CD1c-positive myeloid dendritic cell (primary cell): ENCODE data around the gene NAT16.

ENCODE experiments used
- DNase-seq: peaks from one replicate; pipeline ENCODE4 v3.0.0-alpha.2; 2016; ENCODE audit errors: extremely low spot score

Gene NAT16

GRCh38 chr7:101180130-101180755, at the start of gene NAT16:
Gene NAT16, minus strand, starts transcription at chr7:101180293. Its CDS starts 5,486 bp downstream, at chr7:101174807.
- DNase-seq = no peak

GRCh38 chr7:101226721-101227120, 46.6 kb upstream of the NAT16 start:
- no peak for DNase-seq

- no peak for DNase-seq
Observed at GRCh38 chr7:101225650-101226049, 45.6 kb upstream of the NAT16 start.

GRCh38 chr7:101223528-101223927, 43.4 kb upstream of the NAT16 start:
- DNase-seq = no peak

- DNase-seq = no peak
Observed at GRCh38 chr7:101222275-101222830, 42.3 kb upstream of the NAT16 start.

- DNase-seq = no peak
Observed at GRCh38 chr7:101220295-101220694, 40.2 kb upstream of the NAT16 start.

- no peak for DNase-seq
Observed at GRCh38 chr7:101218236-101219125, 38.4 kb upstream of the NAT16 start.

GRCh38 chr7:101217388-101218235, 37.5 kb upstream of the NAT16 start, which contains the start of the genes PLOD3 and ZNHIT1:
Gene PLOD3, minus strand, starts transcription at chr7:101217581. Its CDS starts 307 bp downstream, at chr7:101217274.
Gene ZNHIT1, plus strand, starts transcription at chr7:101218165. Its CDS starts 31 bp downstream, at chr7:101218196.
- DNase-seq = peak; percentile 100

GRCh38 chr7:101216860-101217387, 36.8 kb upstream of the NAT16 start:
- no peak for DNase-seq

GRCh38 chr7:101216001-101216859, 36.1 kb upstream of the NAT16 start:
- peak; percentile 46 for DNase-seq

GRCh38 chr7:101212014-101212413, 31.9 kb upstream of the NAT16 start:
- DNase-seq = no peak

GRCh38 chr7:101211501-101211900, 31.4 kb upstream of the NAT16 start:
- DNase-seq = no peak

GRCh38 chr7:101210143-101210542, 30.1 kb upstream of the NAT16 start:
- DNase-seq = no peak

GRCh38 chr7:101208794-101209193, 28.7 kb upstream of the NAT16 start:
- no peak for DNase-seq

GRCh38 chr7:101207459-101207858, 27.4 kb upstream of the NAT16 start:
- no peak for DNase-seq

- no peak for DNase-seq
Observed at GRCh38 chr7:101206665-101207042, 26.6 kb upstream of the NAT16 start.

GRCh38 chr7:101205901-101206664, 26.0 kb upstream of the NAT16 start:
- DNase-seq = no peak

GRCh38 chr7:101203740-101204738, 23.9 kb upstream of the NAT16 start:
- DNase-seq = peak; percentile 68

- DNase-seq = no peak
Observed at GRCh38 chr7:101202603-101202918, 22.5 kb upstream of the NAT16 start.
